ENCODE measurements around the gene CPAMD8. TPM values are rescaled to one million over a fixed set of nuclear protein-coding genes. Genes with fewer than 3 reads are reported as not detected.

CPAMD8 gene
- total RNA-seq, 1 experiment from 2014 or later = 0.20 TPM

DNA sequence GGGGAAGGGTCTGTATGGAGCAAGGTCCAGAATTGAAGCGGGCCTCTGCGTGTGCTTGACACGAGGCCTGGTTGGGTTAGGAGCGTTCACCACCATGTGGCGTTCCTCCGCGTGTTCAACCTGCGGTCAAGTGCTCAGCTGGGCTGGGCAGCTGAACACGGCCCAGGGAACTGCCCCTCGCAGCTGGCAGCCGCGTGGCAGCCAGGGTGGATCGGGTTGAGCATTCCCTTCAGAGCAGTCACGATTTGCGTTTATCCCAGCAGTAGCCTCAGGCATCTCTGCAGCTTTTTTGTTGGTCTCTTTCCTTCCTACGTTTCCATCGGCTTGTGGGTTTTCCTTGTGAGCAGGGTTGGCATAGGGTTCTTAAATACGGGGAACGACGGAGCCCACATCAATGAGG, 166.5 kb downstream of the CPAMD8 start:
- ChIA-PET RAD21 (ENCODE audit: low non-redundant PET in 1 of 2, low total read pairs in 2 of 2, uncharacterized antibody in 2 of 2, unreplicated experiment in 2 of 2) (interaction anchor here (0.6 to 0.7 kb wide), 2 partner anchors 68 to 332 kb away, joined by 3 to 4 read pairs; no protein-coding TSS in a partner anchor), CTCF (no interaction called here), POLR2A (no interaction called here)
- H3K9ac ChIP-seq (ENCODE audit: low read length) = no peak overlapping the region
- TF ChIP-seq CEBPB (IDR thresholded peaks at IDR 0.05; ENCODE audit: low read depth) = no peak
- TF ChIP-seq TCF7L2 (IDR thresholded peaks at IDR 0.05; ENCODE audit: borderline replicate concordance, extremely low read depth, insufficient read depth, insufficient read length) = no peak
- no peak for TF ChIP-seq ZFX (IDR thresholded peaks at IDR 0.05)
- H3K27ac ChIP-seq (ENCODE audit: low read depth, low read length) = no peak overlapping the region
- H3K79me2 ChIP-seq (ENCODE audit: insufficient read depth, low read length) = no peaks in the 10 kb centered on the region
- no peak overlapping the region for H3K4me3 ChIP-seq (replicated peaks in 1 of 2; ENCODE audit: low read depth in 1 of 2, low read length in 2 of 2)
- intact Hi-C loops (cut with micrococcal nuclease) = no loop called here
- H3K27me3 ChIP-seq (ENCODE audit: insufficient read depth, low read length) = no peaks in the 10 kb centered on the region
- no peak for ATAC-seq
- no peak overlapping the region for H3K4me2 ChIP-seq (ENCODE audit: low read length)
- no peak for DNase-seq (ENCODE audit: low read depth, low spot score)
- no peaks in the 10 kb centered on the region for H3K9me2 ChIP-seq (ENCODE audit: insufficient read depth)
- H3K9me3 ChIP-seq (ENCODE audit: control insufficient read depth in 1 of 2, insufficient read depth in 1 of 2, low read depth in 1 of 2, low read length in 2 of 2) = no peaks in the 10 kb centered on the region
- H2AFZ ChIP-seq (ENCODE audit: low read depth, low read length, poor library complexity, severe bottlenecking) = no peak overlapping the region
- H3K4me1 ChIP-seq (ENCODE audit: control insufficient read depth in 1 of 2, insufficient read depth in 2 of 2, low read length in 2 of 2) = no peaks in the 10 kb centered on the region
- no TSS peak for BruUV-seq (replicated peaks)
- H4K20me1 ChIP-seq (ENCODE audit: insufficient read depth) = no peaks in the 10 kb centered on the region
- peaks cover 5 to 7% of the 10 kb centered on the region in 2 experiments for H3K36me3 ChIP-seq (ENCODE audit: control insufficient read depth in 1 of 2, insufficient read depth in 2 of 2, low read length in 2 of 2)

GRCh38 chr19:16859626-16860025, 167.0 kb downstream of the CPAMD8 start:
- no peak overlapping the region for H3K9ac ChIP-seq (ENCODE audit: low read length)
- BruUV-seq (replicated peaks) = no TSS peak
- intact Hi-C loops (cut with micrococcal nuclease) = no loop called here
- ChIA-PET RAD21 (ENCODE audit: low non-redundant PET in 1 of 2, low total read pairs in 2 of 2, uncharacterized antibody in 2 of 2, unreplicated experiment in 2 of 2) (interaction anchor here (0.6 to 0.7 kb wide), 2 partner anchors 67 to 332 kb away, joined by 3 to 4 read pairs; no protein-coding TSS in a partner anchor), CTCF (no interaction called here), POLR2A (no interaction called here)
- no peak overlapping the region for H3K4me2 ChIP-seq (ENCODE audit: low read length)
- no peak overlapping the region for H3K4me3 ChIP-seq (replicated peaks in 1 of 2; ENCODE audit: low read depth in 1 of 2, low read length in 2 of 2)
- H3K27ac ChIP-seq (ENCODE audit: low read depth, low read length) = no peak overlapping the region
- no peaks in the 10 kb centered on the region for H3K4me1 ChIP-seq (ENCODE audit: control insufficient read depth in 1 of 2, insufficient read depth in 2 of 2, low read length in 2 of 2)
- H2AFZ ChIP-seq (ENCODE audit: low read depth, low read length, poor library complexity, severe bottlenecking) = no peak overlapping the region
- no peaks in the 10 kb centered on the region for H4K20me1 ChIP-seq (ENCODE audit: insufficient read depth)
- DNase-seq (ENCODE audit: low read depth, low spot score) (no peak), ATAC-seq (no peak)
- no peaks in the 10 kb centered on the region for H3K27me3 ChIP-seq (ENCODE audit: insufficient read depth, low read length)
- H3K9me2 ChIP-seq (ENCODE audit: insufficient read depth) = no peaks in the 10 kb centered on the region
- H3K79me2 ChIP-seq (ENCODE audit: insufficient read depth, low read length) = no peaks in the 10 kb centered on the region
- H3K9me3 ChIP-seq (ENCODE audit: control insufficient read depth in 1 of 2, insufficient read depth in 1 of 2, low read depth in 1 of 2, low read length in 2 of 2) = no peaks in the 10 kb centered on the region
- TF ChIP-seq ZFX (IDR thresholded peaks at IDR 0.05) (no peak), POLR2AphosphoS5 (IDR thresholded peaks at IDR 0.05; ENCODE audit: low read depth, low read length) (no peak), EZH2 (IDR thresholded peaks at IDR 0.05) (no peak), SRF (IDR thresholded peaks at IDR 0.05; ENCODE audit: low read depth) (no peak), EGR1 (IDR thresholded peaks at IDR 0.05; ENCODE audit: low read depth) (no peak), SIN3A (IDR thresholded peaks at IDR 0.05; ENCODE audit: low read depth) (no peak), SP1 (IDR thresholded peaks at IDR 0.05; ENCODE audit: low read depth) (no peak), ATF3 (IDR thresholded peaks at IDR 0.05) (no peak), REST (IDR thresholded peaks at IDR 0.05; ENCODE audit: low read depth) (no peak), CEBPB (IDR thresholded peaks at IDR 0.05; ENCODE audit: low read depth) (no peak)
- TF ChIP-seq, protein P1, sequence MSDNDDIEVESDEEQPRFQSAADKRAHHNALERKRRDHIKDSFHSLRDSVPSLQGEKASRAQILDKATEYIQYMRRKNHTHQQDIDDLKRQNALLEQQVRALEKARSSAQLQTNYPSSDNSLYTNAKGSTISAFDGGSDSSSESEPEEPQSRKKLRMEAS (IDR thresholded peaks at IDR 0.05) = no peak
- peaks cover 5 to 7% of the 10 kb centered on the region in 2 experiments for H3K36me3 ChIP-seq (ENCODE audit: control insufficient read depth in 1 of 2, insufficient read depth in 2 of 2, low read length in 2 of 2)
